ENCODE data around the gene LTBR. TPM values are rescaled to one million over a fixed set of nuclear protein-coding genes. Genes with fewer than 3 reads are reported as not detected.

LTBR gene
- total RNA-seq, 1 experiment from 2014 or later: 4.8 TPM

- H3K36me3 Mint-ChIP-seq (ENCODE audit: insufficient read depth in 1 of 3, low read depth in 3 of 3): peaks cover 16 to 48% (median 37%) of the 10 kb centered on the region in 3 experiments
- Histone ChIP-seq H3K4ac (ENCODE audit: low read depth, low read length) (no peak overlapping the region), H2AFZ (ENCODE audit: low read length) (no peak overlapping the region), H3K14ac (ENCODE audit: insufficient read depth, low read length) (peak overlapping the region; percentile 28; the same call in 1 of the 2 replicates), H3T11ph (ENCODE audit: low read length) (no peak overlapping the region), H3K79me2 (ENCODE audit: insufficient read depth, low read length) (peaks cover 30% of the 10 kb centered on the region), H2BK20ac (ENCODE audit: low read depth, low read length, poor library complexity, severe bottlenecking) (no peak overlapping the region), H2BK15ac (ENCODE audit: low read depth, low read length) (no peak overlapping the region), H4K5ac (ENCODE audit: insufficient read length, low read depth, low read length) (no peak overlapping the region), H3K18ac (ENCODE audit: insufficient read length, low read depth, low read length) (peak overlapping the region; percentile 25), H2BK5ac (ENCODE audit: insufficient read length, low read length) (peak overlapping the region; percentile 23), H4K20me1 (ENCODE audit: control insufficient read depth, insufficient read depth, insufficient read length) (no peaks in the 10 kb centered on the region), H3K79me1 (ENCODE audit: insufficient read depth, low read depth, low read length, poor library complexity, severe bottlenecking) (peaks cover 9% of the 10 kb centered on the region), H3K9me3 (ENCODE audit: control insufficient read depth, low read depth, low read length) (no peaks in the 10 kb centered on the region), H2AK5ac (ENCODE audit: insufficient read length, low read length) (no peak overlapping the region), H4K8ac (replicated peaks; ENCODE audit: insufficient read length, low read depth, low read length) (no peak overlapping the region), H3K27me3 (ENCODE audit: insufficient read depth, low read length) (no peaks in the 10 kb centered on the region), H3K9ac (ENCODE audit: extremely low read depth, insufficient read length, low read length) (peak overlapping the region; percentile 2), H3K23me2 (ENCODE audit: insufficient read length, low read depth, low read length, poor library complexity, severe bottlenecking) (peaks cover 41% of the 10 kb centered on the region), H3K56ac (ENCODE audit: insufficient read length, low read depth, low read length) (no peak overlapping the region), H2BK12ac (ENCODE audit: insufficient read length, low read depth, low read length) (peak overlapping the region; percentile 7), H3K4me2 (ENCODE audit: insufficient read depth, insufficient read length, low read length) (peak overlapping the region; percentile 53), H4K91ac (ENCODE audit: insufficient read length, low read depth, low read length) (peak overlapping the region; percentile 38), H3K4me1 (ENCODE audit: insufficient read depth, low read length) (peaks cover 15% of the 10 kb centered on the region; the same call in 1 of the 2 replicates), H3K23ac (ENCODE audit: insufficient read length, low read depth, low read length) (no peak overlapping the region), H3K27ac (ENCODE audit: insufficient read length, low read depth, low read length) (peak overlapping the region; percentile 83), H2BK120ac (ENCODE audit: low read depth, low read length, poor library complexity, severe bottlenecking) (no peak overlapping the region)
- peak; percentile 38 for DNase-seq
- H3K4me1 Mint-ChIP-seq: peaks cover 64 to 67% of the 10 kb centered on the region in 2 experiments
- no peak for TF ChIP-seq CTCF (conservative IDR thresholded peaks at IDR 0.05)
- no peaks in the 10 kb centered on the region for H3K9me3 Mint-ChIP-seq
- no CpG with 5 or more reads among the region's 4 CpGs for WGBS (ENCODE audit: extremely low coverage, insufficient read length, low lambda C conversion rate)
- peak overlapping the region; percentile 98 for H3K27ac Mint-ChIP-seq
- peak overlapping the region; percentile 65 to 72 for H3K4me3 Mint-ChIP-seq
- H3K27me3 Mint-ChIP-seq (ENCODE audit: low read depth): no peaks in the 10 kb centered on the region
These were observed 13.4 kb upstream of the LTBR start for GRCh38 chr12:6370576-6370935.

Data from H9 (cell line).